NCI-H460 (cell line): ENCODE measurements around the gene ZFHX3. TPM values are rescaled to one million over a fixed set of nuclear protein-coding genes. Genes with fewer than 3 reads are reported as not detected.

ENCODE experiments used
- DNase-seq: peaks from one replicate; pipeline ENCODE4 v3.0.0-alpha.2; 2016; ENCODE audit warnings: low read depth; ENCODE audit errors: extremely low read depth
- total RNA-seq: library from RNA; depleted of rRNA; stranded (reverse); fragments of >200 nt; shearing (Covaris generic); gene quantifications from 2 replicates; pipeline ENCODE4 v1.2.3, GENCODE V29; 2014

ZFHX3 gene
- total RNA-seq, 1 experiment from 2014 or later, result 5.5 TPM

DNA sequence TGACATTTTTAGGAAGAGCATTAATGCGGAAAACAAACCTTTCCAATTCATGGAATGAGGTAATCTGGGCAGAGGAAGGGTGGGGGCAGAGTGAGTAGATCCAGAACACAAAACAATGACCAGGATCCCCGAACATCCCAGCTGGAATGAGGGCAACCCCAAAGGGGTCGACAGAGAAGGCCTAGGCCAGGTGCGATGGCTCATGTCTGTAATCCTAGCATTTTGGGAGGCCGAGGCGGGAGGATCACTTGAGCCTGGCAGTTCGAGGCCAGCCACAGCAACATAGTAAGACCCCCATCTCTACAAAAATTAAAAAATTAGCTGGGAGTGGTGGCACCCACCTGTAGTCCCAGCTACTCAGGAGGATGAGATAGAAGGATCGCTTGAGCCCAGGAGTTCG, 64.7 kb downstream of the ZFHX3 start:
- no peak for DNase-seq

DNA sequence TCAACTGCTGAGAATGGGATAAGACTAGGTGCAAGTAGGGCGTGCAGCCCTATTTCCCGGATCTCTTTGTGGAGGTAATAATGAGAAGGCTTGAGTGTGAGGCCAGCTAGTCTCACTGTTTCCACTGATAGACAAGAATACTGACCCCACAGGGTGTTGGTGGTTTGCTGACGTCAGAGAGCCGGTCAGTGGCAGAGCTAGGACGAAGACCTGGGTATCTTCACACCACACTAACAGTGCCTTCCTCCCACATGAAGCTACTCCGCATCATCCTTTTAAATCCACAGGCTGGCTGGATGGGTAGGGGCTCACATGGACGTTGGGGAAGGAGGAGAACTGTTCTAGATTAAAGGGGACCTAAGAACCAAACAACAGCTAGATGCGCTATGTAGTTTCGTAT, 68.0 kb downstream of the ZFHX3 start:
- no peak for DNase-seq

DNA sequence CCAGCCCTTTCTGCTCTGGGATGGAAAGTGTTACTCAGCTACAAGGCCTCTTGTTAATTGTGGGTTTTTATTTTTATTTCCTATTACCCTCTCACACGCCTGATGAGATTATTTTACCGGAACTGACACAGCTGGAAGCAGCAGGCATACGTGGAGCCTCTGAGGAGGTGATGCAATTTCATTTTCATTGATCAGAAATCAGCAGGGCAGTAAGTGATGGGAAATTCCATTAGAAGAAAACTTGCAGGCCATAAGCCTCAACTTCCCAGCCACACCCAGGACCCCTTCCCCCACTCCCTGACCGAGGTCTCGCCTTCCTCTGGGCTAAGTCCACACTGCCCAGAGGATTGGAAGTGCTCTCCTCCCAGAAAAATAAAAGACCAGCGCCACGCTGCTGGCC, 69.7 kb downstream of the ZFHX3 start:
- DNase-seq, result no peak

DNA sequence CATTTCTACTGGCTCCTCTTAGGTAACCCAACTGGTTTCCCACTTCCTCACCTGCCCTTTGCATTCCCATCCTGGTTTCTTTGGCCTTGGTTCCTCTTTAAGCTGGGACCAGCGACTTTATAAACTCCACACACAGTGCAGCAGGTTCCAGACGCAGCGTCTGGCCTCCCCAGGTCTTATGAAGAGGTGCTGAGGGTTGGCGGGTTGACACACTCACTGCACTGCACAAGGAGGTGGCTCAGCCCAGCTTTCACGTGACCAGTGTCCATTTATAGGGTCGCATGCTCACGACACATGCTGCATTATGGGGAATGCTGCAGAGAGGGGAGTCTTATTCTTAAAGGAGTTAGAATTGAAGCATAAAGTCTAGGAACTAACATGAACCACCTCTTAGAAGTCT, 70.8 kb downstream of the ZFHX3 start:
- no peak for DNase-seq

DNA sequence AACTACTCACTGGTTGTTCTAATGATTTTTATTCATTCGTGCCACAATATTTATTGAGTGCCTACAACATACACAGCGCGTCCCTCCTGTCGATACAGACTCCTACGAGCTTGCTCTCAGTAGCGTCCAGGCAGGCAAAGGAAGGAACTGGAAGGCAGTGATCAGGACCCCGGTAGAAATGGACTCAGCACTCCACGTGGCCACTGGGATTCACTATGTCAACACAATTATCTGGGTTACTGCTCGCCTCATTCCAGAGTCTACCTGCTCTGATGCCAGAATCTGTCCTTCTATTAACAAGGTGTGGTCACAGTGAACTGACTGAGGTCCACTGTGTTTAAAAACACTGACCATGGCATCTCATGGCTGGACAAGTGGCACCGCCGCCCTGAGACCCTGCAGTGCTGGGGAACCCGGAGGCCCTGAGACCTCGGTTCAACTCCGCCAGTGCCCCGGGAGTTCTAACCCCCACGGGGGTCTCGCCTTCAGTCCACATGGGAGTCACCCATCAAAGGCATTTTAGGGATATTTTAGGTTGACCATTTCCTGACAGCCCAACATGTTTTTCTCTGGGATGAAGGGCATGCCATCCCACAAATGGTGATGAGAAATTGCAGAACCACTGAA, 71.4 kb downstream of the ZFHX3 start:
- no peak for DNase-seq

DNA sequence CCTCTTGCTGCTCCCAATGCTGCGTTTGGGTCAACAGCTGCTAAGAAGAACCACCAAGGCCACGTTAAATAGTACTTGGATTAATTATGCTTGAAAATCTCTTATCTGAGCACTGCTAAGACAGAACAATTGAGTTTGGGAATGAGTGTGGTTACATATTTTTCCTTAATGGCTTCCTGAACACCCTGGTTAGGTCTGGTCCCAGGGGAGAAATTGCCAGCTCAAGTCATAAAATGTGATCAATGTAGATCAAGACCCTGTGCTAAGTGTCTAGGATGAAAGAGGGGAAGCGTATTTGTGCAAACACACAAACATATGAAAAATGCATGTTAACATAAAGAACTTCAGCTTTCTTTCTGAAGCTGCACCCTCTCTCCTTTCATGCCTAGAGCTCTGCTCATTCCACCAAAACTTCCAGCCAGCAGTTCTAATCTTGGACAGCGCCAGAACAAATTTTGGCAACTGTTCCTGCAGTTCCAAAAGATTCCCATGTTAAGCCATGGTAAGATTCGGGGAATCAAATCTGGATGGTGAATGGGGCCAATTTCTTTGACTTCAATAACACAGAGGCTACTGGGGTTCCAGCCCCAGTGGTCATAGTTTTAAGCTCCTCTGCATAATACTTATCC, 72.0 kb downstream of the ZFHX3 start:
- no peak for DNase-seq

DNA sequence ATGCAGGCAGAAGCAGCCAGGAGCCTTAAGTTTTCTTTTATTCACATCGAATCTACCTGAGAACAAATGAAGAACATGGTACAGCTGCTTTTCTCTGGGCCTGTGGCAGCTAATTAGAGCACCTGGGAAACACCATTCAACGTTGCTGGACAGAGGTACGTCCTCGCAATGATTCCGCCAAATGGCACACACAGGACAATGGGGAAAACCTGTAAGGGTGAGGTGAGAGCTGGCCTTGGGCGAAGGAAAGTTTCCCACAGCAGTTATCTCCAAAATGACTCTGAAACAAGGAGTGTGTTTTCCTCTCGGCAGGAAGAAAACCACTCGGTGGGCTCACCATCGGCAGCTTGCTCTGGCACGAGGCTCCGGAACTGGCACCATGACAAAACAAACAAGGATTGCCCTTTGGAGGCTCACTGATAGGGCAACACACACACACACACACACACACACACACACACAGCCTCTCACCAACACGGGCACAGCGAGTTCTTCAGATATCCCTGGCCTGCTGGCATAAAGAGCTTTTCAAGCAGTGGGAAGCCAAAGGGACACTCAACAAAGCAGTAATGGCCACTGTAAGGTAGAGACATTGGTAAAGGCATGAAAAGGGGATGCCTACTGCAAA, 73.7 kb downstream of the ZFHX3 start:
- no peak for DNase-seq

DNA sequence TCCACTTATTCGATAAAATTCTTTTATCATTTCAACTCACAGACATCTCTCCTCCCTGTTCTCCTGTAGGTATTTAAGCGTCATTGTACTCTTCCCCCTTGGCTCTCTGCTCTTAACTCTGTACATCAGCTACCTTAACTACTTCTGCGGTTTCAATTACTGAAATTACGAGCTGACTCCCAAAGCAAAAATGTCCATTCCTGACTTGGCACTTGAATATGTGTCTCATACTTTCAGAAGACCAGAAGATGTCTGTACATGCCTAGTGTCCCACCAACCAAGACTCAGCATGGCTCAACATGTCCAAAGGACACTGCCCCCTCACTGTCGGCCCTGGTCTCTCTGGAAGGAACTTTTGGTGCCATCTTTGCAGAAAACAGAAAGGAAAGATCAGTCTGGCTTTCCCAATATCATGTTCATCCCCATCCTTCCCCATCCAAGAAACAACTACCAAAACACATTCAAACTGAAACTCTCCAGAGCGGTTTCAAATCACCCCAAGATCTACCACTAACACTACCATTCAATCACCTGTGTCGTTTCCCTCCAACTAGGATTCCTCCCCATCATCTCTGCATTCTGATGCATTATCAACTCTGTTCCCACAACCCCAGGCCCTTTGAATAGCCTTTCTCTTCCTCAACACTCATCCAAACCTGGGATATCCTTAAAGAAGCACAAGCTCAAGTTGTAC, 74.9 kb downstream of the ZFHX3 start:
- DNase-seq, result no peak

DNA sequence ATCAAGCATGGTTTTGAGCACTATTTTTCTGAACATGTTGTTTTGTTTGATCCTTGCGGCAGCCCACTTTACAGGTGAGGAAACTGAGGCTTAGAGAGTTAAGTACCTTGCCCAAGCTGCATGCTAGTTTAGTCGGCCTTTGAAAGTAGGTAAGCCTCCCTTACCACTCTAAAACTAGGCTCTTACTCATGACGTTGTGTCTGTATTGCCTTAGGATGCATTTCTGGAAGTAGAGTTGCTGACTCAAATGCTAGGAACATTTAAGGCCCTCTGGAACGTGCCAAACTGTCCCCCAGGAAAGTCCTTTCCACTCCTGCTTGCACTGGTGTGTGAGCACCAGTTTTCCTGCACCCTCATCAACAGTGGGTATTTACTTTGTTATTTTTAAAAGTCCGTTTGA, 76.6 kb downstream of the ZFHX3 start:
- DNase-seq, result no peak

DNA sequence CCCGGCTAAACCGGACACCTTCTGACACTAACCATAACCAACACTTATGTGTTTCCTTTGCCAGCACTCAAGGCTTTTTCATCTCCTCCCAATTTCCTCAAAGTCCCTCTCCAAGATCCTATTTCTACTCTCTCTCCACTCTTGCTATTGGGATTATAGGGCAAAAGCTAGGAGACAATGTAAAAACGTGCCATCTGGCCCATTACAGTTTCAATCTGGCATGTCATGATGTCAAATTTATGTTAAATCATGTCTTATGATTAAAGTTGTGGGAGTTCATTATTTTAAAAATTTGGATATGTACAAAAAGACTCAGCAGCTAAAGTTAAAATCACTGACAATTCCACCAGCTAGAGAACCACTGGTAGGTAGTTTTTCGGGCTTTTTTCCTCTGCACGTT, 77.3 kb downstream of the ZFHX3 start:
- DNase-seq, result no peak

DNA sequence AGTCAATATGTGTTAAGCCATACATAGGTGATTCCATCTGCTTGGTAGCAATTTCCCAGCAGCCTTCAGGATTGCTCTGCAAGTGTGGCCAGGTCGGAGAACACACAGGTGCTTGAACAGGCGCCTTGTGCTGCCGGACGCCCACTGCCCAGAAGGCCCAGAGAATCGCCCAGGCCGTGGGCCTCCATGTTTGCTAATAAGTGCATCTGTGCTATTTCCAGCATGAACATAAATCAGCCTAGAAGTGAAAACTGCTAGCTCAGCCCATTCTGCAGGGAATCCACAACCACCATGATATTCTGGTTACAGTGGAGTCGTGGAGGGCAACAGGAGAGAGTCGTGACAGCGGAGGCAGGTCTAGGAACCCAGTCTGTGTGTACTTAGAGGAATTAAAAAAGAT, 78.1 kb downstream of the ZFHX3 start:
- no peak for DNase-seq

DNA sequence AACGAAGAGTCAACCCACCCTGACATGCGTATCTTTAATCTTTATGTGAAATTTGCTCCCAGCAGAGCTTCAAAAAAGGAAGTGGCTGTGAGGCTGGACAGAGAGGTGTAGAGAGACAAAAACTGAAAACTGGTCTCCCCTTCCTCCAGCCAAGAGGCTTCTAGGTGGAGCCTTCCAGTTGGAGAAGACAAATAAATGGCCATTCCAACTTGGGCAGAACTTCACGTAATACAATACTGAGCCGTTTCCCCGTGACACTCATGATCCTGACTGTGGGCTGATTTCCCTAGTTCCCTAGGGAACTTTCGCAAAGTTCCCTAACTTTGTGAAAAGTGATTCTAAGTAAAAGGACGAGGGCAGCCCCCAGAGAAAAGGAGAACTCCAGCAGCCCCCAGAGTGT, 78.8 kb downstream of the ZFHX3 start:
- no peak for DNase-seq

DNA sequence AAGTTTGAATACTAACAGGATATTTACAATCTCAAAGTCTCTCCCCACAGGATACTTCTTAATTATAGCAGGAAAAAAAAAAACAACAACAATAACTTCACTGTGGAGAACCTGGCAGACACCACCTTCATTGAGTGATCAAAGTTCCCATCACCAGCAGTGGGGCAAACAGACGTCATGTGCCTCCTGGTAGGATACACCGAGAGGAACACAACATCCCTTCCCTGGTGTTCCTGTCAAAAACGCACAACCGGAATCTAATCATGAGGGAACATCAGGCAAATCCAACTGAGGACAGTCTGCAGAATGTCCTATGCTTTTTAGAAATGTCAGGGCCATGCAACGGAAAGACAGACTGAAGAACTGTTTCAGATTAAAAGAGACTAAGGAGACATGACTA, 80.0 kb downstream of the ZFHX3 start:
- DNase-seq, result no peak

DNA sequence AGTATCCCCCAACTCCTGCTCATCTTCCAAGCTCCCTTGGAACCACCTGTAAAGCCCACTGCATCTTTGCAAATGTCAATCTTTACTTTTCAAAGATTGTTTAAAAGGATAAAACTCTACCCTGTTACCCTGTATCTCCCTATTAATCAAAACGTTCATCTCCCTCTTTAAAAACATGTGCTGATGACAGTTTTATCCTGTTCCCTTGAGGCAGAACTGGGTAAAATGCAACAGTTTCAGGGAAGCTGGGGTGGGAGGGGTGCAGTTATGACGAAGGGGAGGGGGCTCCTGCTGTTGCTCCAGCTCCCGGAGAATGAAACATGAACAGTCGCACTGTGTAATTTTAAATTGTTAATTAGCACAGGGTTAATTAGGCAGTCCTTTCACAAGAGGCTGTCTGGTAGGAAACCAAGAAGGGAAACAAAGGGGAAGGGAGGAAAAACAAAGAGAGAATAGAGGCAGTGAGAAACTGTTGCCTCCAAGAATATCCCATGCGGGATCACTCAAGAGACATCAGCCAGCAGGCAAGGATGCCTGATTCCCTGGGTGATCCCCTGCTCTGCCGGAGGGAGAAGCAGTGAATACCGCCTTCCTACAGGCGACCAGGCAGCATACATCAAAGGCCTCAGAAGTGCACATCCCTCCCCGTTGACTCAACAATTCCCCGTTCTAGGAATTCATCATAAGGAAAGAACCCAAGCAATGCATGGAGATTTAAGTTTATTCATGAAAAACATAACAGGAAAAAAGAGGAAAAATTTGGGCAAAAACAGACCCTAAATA, 84.2 kb downstream of the ZFHX3 start:
- DNase-seq, result no peak

DNA sequence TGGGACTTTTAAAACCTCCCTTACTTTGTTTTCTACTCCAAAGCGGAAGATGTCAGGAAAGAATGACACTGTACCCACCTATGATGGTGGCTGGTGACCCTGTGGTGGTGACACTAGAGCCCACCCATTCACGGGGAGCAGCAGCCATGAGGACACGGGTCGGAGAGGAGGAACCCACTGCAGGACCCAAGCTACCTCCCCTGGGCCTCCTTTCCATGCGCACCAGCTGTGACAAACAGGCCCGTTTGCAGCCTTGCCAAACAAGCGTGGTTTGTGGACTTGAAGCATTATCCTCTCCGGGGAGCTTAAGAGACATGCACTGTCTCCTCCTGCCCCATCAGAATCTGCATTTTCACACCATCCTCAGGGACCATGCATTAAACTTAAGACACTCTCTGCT, 85.6 kb downstream of the ZFHX3 start:
- no peak for DNase-seq

DNA sequence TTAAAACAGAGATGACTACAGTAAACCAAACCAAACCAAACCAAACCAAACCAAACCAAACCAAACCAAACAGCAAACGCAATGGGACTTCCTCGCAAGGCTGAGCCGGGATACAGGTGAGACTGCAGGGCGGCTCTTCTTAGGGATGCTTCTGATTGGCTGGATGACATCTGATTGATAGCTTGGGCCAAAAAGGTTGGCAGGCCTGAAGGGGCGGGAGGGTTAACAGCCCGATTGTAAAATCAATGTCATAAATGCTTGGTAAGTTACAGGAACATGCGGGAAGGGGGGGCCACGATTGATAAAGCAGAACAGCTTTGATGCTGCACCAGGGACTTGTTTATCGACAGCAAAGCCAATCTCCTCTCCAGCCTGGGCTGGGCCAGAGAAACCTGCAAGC, 86.1 kb downstream of the ZFHX3 start:
- DNase-seq, result no peak

DNA sequence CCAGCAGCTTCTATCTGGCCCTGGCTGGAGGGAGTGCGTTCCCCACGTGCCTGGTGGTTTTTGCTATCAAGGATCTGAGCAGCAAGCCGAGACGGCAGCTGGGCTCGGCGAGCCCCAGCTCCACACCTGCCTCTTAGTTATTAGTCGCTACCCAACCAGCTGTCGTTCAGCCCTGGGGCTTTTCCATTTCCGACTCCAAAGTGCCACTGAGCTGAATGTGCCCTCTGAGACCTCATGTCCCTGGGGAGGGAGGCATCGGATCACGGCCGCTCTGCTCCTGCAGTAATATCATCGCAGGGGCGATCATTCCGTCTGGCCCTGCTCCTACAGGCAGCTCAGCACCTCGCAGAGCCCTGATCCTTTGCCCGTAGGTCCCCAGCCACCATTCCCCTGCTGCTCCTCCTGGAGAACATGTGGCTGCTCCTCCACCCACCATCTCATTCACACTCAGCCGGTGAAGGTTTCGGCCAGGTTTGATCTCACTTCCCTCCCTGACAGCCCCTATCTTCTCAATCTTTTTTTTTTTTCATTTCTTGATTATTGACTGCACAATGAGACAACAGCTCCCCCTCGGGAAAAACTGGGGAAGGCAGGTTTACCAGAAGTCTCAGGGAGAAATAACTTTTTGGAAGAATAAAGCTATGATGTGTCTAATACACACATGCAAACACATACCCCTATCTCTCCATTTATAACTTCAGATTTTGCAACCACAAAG, 86.7 kb downstream of the ZFHX3 start:
- no peak for DNase-seq

DNA sequence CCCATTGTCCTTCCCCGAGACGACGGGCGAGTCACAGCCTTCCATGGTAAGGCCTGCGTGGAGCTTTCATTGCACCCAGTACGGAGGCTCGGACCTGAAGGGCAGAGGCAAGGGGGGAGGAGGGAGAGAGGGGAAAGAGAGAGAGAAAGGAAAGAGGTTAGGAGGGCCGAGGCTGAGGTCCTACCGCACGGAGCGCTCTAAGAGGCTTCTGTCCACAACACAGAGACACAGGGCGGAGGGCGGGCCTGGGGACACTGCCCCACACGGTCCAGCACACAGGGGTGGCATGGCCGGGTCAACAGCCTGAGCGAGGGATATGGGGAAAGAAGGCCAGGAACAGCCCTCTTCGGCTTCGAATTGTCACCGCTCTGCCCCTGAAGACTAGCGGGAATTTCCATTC, 87.8 kb downstream of the ZFHX3 start:
- no peak for DNase-seq

DNA sequence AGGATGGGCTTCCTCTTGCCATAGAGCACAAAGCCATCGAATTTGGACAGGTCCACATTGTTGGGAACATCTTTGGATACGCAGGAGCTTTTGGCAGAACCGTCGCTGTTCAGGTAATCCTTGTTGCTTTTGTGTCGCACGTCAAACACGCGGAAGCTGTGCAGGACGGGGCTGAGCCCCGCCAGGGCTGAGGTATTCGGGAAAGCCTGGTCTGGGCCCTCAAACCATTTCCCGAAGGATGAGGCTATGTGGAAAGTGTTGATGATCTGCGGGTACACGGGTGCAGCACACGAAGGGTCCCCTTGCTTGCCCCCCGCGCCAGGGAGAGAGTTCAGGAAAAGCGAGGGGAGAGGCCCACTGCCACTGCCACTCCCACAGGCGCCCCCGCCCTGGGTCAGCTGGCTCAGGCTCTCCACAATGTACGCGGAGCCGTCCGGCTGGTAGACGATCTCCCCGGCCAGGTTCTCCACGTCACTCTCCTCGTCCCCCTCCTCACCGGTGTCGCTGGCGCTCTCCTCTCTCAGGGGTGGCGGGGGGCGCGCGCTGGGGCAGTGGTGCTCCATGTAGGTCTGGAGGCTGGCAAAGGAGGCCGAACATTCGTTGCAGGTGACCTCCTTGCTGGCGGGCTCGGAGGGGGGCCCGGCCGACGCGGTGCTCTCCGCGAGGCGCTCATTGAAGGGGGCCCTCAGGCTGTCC, 88.5 kb downstream of the ZFHX3 start:
- no peak for DNase-seq

DNA sequence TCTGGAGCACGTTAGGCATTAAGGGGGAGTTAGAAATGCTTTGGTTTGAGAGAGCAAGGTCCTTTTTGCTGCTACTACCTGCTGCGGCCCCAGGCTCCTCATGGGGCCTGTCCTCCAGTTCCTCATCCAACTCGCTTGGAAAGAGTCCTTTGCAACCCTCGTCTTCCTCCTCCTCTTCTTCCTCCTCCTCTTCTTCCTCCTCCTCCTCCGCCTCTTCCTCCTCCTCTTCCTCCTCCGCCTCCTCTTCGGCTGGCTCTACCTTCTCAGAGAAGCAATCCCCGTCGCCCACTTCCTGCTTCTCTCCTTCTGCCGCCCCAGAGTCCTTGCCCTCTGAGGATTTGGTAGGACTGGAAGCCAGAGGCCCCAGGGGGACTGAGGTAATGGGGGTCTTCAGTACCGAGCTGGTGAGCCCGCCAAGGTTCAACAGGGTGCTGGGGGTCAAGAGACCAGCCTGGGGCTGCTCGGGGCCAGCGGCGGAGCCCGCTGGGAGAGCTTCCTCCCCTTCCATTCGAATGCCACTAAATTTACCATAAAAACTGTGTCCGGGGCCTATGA, 89.3 kb downstream of the ZFHX3 start:
- DNase-seq, result no peak
